GM12801 (cell line): Measurements from ENCODE around the gene CGNL1.

ENCODE experiments used
- CTCF ChIP-seq: IDR thresholded peaks from one replicate; pipeline ENCODE4 v1.5.1; 2011; ENCODE audit warnings: control low read depth; ENCODE audit not compliant: insufficient read length; ENCODE audit errors: extremely low read depth

Gene CGNL1

DNA sequence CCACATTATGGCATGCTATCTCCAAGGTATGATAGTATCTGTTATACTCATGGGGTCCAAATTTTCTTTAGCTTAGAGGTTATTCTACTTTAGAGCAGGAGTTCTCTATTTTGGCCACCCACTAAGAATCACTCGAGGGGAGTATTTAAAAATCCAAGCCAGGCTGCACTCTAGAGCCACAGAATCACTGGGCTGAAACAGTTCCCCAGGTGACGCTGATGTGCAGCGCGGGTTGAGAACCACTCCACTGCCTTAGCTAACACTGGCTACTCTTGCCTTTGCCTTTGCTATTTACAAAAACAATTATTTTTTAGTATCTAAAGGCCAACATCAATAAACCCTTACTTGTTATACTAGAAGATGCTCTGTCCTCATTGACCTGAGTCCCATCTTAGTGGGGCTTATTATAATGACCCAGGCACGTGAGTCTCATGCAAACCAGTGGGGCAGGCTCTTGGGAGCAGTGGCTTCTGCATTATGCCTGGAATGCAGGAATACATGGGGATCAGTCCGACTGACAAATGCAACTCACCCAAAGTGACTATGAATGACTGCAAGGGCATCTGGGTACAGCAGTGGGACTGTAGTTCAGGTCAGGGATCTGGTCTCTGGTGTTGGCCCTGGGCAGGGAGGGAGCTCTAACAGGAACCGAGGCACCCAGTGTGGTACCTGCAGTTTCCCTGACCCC is 21.7 kb upstream of the CGNL1 start:
- no peak for TF ChIP-seq CTCF

DNA sequence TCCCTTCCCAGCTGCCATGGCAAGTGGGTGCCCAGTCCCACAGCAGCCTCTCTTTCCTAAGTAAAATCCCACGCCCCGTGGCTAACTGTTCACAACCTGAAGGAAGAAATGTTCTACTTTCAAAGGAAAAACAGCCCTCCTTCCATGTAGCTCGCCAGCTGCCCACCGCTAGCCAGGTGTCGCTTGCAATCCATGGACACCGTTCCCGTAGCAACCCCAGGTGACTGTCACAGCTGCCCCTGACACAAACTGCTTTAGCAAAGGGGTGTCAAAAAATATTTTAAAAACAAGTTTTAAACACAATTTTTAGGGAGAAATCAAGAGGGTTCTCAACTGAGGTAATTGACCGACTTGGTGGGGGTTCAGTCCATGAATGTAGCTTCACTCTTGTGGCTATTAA is 21.0 kb upstream of the CGNL1 start:
- no peak for TF ChIP-seq CTCF

DNA sequence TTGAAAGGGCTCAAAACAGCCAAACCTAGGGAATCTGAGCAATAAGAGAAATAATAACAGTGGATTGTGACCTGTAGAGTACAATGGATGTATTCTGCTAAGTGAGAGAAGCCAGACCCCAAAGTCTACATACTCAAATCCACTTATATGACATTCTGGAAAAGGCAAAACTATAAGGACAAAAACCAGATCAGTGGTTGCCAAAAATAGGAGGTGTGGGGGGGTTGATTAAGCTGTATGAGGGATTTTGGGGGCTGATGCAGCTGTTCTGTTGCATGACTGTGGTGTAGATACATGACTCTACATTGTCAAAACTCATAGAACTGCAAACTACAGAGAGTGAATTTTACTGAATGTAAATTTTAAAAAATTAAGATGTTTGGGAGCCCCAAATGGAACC is 20.1 kb upstream of the CGNL1 start:
- no peak for TF ChIP-seq CTCF

- TF ChIP-seq CTCF, result no peak
Measured at GRCh38 chr15:57356636-57357035, 19.7 kb upstream of the CGNL1 start.

- TF ChIP-seq CTCF, result no peak
Measured at GRCh38 chr15:57357799-57358198, 18.5 kb upstream of the CGNL1 start.

DNA sequence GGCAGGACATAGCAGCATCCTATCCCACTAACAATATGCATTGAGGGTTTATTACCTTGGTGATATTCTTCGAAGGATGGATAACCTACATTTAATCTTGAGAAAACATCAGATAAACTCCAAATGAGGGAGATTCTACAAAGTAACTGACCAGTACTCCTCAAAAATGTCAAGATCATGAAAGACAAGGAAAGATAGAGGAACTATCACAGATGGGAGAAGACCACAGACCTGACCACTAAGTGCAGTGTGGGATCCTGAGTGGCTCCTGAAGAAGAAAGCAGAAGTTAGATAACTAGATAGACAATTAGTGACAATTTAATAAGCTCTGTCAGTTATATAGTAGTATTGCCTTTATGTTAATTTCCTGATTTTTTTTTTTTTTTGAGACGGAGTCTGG is 17.7 kb upstream of the CGNL1 start:
- TF ChIP-seq CTCF, result no peak

GRCh38 chr15:57363661-57364060 is 12.6 kb upstream of the CGNL1 start:
- no peak for TF ChIP-seq CTCF
